Activated naive CD8-positive, alpha-beta T cell treated with anti-CD3 and anti-CD28 coated beads, Interleukin-2, amount 50 U/mL, for 16 hours (primary cell): Measurements from ENCODE around the gene HOXB5.

ENCODE experiments used
- DNase-seq: peaks from one replicate; pipeline ENCODE4 v3.0.0-alpha.2; 2020; ENCODE audit warnings: low read depth, low spot score

The HOXB5 gene

GRCh38 chr17:48616717-48617470, 23.3 kb upstream of the HOXB5 start:
- DNase-seq: no peak

- no peak for DNase-seq
These were observed 22.6 kb upstream of the HOXB5 start for GRCh38 chr17:48615963-48616716.

- no peak for DNase-seq
These were observed 21.7 kb upstream of the HOXB5 start, which contains the start of gene HOXB8 for GRCh38 chr17:48615047-48615962. Gene HOXB8, minus strand, starts transcription at chr17:48615292. Its CDS starts 588 bp downstream, at chr17:48614704.

GRCh38 chr17:48613862-48614694, 20.5 kb upstream of the HOXB5 start:
- DNase-seq: no peak

GRCh38 chr17:48612854-48613691, 19.5 kb upstream of the HOXB5 start:
- no peak for DNase-seq

- DNase-seq: no peak
These were observed 18.9 kb upstream of the HOXB5 start for GRCh38 chr17:48612456-48612853.

- DNase-seq: no peak
These were observed 18.3 kb upstream of the HOXB5 start for GRCh38 chr17:48611681-48612455.

- no peak for DNase-seq
These were observed 17.6 kb upstream of the HOXB5 start for GRCh38 chr17:48611213-48611612.

- no peak for DNase-seq
These were observed 17.0 kb upstream of the HOXB5 start, which contains the start of gene HOXB7 for GRCh38 chr17:48610282-48611211. Gene HOXB7, minus strand, starts transcription at chr17:48611017. Its CDS starts 99 bp downstream, at chr17:48610918.

GRCh38 chr17:48609759-48610281, 16.2 kb upstream of the HOXB5 start:
- no peak for DNase-seq

GRCh38 chr17:48609033-48609432, 15.5 kb upstream of the HOXB5 start:
- no peak for DNase-seq

- DNase-seq: no peak
These were observed 14.9 kb upstream of the HOXB5 start for GRCh38 chr17:48608494-48608834.

GRCh38 chr17:48606892-48607614, 13.5 kb upstream of the HOXB5 start:
- DNase-seq: no peak

GRCh38 chr17:48605991-48606891, 12.7 kb upstream of the HOXB5 start:
- DNase-seq: no peak

GRCh38 chr17:48605409-48605919, 11.9 kb upstream of the HOXB5 start:
- no peak for DNase-seq

- DNase-seq: no peak
These were observed 11.3 kb upstream of the HOXB5 start, which contains the start of gene HOXB6 for GRCh38 chr17:48604770-48605329. Gene HOXB6, minus strand, starts transcription at chr17:48604986. Its CDS starts 6,836 bp downstream, at chr17:48598150.
